HG03159 (cell line): ENCODE results near the gene ABCD1.
"Not testable (repeated sequence)": the region's sequence is repeated elsewhere in the genome, so short reads cannot be mapped to it uniquely, and the experiment has no call there.

Experiments used
- ATAC-seq: cut with Tn5 transposase; IDR thresholded peaks from one replicate; pipeline ENCODE4 v1.9.1; 2021; ENCODE audit warnings: mild to moderate bottlenecking, moderate library complexity; ENCODE audit not compliant: unreplicated experiment

Gene ABCD1

GRCh38 chrX:153731845-153732215 lies 7.2 kb downstream of the ABCD1 start:
- no peak for ATAC-seq

DNA sequence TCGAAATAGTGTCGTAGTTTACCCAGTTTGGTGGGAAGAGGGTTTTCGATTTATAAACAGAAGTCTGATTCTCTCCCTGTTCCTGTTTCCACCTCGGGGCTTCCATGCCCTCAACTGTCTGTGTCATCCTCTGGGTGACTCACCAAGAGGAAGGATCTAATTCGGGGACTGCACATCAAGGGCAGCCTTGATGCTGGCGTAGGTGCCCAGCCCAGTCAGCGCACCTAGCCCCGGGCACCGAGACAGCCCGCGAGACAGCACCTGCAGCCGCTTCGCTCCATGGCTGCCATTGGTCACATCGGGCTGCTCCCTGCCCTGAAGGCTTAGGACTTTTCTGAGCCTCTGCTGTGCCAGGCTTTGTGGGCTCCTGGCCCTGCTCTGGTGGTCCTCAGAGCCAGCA lies 7.7 kb downstream of the ABCD1 start:
- no peak for ATAC-seq

GRCh38 chrX:153733651-153734240 lies 9.1 kb downstream of the ABCD1 start:
- no peak for ATAC-seq

GRCh38 chrX:153734871-153735270 lies 10.2 kb downstream of the ABCD1 start:
- no peak for ATAC-seq

- no peak for ATAC-seq
Measured at GRCh38 chrX:153735274-153735673, 10.6 kb downstream of the ABCD1 start.

GRCh38 chrX:153736071-153736820 lies 11.6 kb downstream of the ABCD1 start:
- ATAC-seq, result no peak

- ATAC-seq, result no peak
Measured at GRCh38 chrX:153736871-153737441, 12.3 kb downstream of the ABCD1 start.

DNA sequence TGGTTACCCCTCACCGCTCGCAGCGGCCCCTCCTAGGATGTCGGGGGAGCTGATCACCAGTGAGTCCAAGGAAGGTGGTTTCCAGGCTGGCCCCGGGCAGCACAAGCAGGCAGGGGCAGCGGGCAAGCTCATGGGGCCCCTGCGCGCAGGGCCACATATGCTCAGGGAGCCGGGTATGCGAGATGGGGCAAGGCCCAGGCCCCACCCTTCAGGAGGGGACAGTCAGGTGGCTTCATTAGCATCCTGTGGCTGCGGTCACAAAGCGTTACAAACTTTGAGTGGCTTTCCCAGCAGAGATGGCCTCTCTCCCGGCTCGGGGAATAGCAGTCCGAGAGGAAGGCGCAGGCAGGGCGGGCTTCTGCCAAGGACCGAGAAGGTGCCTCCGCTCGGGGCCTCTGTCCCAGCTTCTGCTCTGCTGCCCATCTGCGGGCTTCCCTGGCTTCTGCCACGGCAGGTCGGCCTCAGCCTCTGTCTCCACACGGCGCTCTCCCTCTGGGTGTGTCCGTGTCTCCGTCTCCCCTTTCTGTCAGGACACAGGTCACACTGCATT lies 13.5 kb downstream of the ABCD1 start:
- ATAC-seq, result no peak

DNA sequence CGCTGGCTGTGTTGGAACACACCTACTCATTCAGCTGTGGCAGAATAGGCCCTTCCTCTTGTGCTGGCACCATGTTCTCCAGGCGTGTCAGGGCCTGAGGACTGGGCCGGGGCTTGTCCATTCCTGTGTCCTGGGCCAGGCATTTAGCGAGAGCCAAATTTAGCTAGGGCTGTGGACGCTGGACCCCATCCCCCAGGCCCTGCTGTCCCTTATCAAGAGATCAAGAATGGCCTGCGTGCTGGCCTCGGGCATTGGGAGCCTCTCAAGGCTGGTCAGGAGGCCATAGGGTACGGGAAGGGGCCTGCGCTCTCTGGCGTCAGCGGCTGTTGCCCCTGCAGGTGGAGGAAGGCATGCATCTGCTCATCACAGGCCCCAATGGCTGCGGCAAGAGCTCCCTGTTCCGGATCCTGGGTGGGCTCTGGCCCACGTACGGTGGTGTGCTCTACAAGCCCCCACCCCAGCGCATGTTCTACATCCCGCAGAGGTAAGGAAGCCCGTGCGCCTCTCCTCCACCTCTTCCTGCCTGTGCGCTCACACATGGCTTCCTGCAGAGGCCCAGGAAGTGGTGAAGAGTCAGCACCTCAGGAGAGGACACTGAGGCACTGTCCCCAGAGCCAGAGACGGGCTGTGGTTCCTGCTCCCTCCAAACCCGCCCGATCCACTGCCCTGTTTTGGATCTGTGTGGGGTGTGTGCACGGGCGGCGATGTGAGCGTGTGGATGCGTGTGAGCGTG lies 15.3 kb downstream of the ABCD1 start:
- no peak for ATAC-seq

- ATAC-seq, result no peak
Measured at GRCh38 chrX:153740631-153741222, 16.1 kb downstream of the ABCD1 start.

- ATAC-seq, result no peak
Measured at GRCh38 chrX:153741446-153741845, 16.8 kb downstream of the ABCD1 start.

DNA sequence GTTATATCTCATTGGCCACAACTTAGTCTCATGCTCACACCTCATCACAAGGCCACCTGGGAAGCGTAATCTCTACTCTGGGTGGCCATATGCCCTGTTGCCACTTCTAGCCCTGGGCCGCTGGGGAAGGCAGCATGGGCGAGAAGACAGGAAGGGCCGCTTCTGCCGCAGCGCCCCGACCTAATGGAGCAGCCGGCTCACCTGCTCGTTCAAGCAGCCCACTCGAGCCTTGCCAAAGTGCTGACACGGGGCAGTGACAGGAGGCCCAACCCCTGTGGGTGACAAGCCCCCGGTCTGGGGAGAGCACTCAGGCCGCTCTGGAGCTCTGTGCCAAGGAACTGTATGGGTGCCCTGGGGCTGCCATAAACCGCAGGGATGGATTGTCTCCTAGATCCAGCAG lies 17.5 kb downstream of the ABCD1 start:
- not testable (repeated sequence) for ATAC-seq

DNA sequence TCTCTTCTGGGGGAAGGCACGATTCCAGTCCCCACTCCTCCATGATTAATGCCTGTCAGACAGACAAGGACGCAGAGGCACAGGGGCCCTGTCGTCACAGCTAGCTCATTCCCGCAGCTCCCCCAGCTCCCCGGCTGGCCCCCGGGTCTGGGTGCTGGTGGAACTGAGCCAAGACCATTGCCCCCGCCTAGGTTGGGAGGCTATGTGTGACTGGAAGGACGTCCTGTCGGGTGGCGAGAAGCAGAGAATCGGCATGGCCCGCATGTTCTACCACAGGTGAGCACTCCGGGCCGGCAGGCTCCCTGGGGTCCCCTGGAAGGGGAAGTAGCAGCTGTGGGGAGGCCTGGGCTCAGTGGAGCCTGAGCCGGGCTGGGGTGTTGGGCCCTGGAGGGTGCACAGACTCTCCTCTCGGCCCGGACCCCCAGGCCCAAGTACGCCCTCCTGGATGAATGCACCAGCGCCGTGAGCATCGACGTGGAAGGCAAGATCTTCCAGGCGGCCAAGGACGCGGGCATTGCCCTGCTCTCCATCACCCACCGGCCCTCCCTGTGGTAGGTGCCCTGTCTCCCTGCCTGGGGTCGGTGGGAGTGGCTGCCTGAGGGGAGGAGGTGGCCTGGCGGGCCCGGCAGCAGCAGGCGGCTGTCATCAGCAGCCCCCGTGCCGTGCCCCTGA lies 18.3 kb downstream of the ABCD1 start:
- not testable (repeated sequence) for ATAC-seq

- ATAC-seq, result not testable (repeated sequence)
Measured at GRCh38 chrX:153743468-153744209, 19.0 kb downstream of the ABCD1 start.

GRCh38 chrX:153744210-153745066 lies 19.8 kb downstream of the ABCD1 start:
- ATAC-seq, result no peak

DNA sequence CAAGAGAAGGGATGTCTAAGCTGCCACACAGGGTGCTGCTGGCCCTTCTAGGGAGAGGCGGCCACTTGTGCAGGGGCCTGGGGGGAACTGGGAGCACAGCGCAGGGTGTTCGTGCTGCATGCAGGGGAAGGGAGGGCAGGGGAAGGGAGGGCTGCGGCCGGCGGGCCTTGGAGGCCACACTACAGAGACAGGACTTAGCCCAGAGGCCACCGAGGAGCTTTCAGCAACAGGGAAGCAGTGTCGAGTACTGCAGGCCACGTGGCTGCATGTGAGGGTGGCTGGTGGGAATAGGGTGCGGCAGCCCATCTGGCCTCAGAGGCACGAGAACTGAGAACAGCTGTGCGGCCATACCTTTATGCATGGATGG lies 20.4 kb downstream of the ABCD1 start:
- ATAC-seq, result not testable (repeated sequence)

GRCh38 chrX:153746359-153746758 lies 21.7 kb downstream of the ABCD1 start:
- no peak for ATAC-seq

DNA sequence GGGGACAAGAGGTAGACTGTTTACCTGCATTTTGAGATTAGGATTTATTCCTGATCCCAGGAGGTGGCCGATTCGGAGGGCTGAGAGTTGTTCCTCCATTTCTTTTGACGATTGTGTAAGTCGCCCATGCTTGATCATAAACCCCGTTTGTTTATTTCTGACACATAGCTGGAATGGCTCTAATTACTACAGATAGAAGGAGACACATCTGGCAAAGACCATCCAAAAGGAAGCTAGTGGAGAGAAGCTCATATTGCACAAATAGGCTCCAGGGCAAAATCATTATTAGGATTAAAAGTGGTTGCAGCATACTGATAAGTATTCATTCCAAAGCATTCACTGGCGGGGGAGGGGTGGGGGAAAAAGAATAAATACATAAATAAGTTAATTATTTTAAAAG lies 22.3 kb downstream of the ABCD1 start:
- not testable (repeated sequence) for ATAC-seq

DNA sequence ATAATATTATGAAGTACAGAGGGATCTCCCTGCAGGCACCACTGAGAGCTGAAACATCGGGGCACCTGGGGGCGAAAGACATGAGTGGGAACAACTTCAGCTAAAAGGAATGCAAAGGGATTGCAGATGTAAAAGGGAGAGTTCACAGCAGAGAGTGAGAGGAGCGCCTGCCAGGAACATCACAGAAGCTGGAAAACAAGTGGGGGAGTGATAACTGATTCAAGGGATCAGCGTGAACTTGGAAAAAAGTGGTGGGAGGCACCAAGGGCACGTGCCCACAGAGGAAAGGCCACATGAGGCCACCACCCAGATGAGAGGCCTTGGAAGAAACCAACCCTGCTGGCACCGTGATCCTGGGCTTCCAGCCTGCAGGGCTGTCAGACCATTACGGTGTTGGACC lies 24.4 kb downstream of the ABCD1 start:
- ATAC-seq, result not testable (repeated sequence)
